ENCODE data around the gene PRDM16.

- TF ChIP-seq, protein P1, sequence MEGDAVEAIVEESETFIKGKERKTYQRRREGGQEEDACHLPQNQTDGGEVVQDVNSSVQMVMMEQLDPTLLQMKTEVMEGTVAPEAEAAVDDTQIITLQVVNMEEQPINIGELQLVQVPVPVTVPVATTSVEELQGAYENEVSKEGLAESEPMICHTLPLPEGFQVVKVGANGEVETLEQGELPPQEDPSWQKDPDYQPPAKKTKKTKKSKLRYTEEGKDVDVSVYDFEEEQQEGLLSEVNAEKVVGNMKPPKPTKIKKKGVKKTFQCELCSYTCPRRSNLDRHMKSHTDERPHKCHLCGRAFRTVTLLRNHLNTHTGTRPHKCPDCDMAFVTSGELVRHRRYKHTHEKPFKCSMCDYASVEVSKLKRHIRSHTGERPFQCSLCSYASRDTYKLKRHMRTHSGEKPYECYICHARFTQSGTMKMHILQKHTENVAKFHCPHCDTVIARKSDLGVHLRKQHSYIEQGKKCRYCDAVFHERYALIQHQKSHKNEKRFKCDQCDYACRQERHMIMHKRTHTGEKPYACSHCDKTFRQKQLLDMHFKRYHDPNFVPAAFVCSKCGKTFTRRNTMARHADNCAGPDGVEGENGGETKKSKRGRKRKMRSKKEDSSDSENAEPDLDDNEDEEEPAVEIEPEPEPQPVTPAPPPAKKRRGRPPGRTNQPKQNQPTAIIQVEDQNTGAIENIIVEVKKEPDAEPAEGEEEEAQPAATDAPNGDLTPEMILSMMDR (IDR thresholded peaks at IDR 0.05; ENCODE audit: poor library complexity, severe bottlenecking), result no peak
- TF ChIP-seq POLR2AphosphoS5 (IDR thresholded peaks at IDR 0.05), result no peak
- TF ChIP-seq TAF1 (IDR thresholded peaks at IDR 0.05; ENCODE audit: low read depth), result no peak
- TF ChIP-seq SMC3 (conservative IDR thresholded peaks at IDR 0.05; ENCODE audit: poor library complexity), result no peak
- no peak for TF ChIP-seq EP300 (conservative IDR thresholded peaks at IDR 0.05; ENCODE audit: poor library complexity, severe bottlenecking)
These were observed 248.5 kb downstream of the PRDM16 start for GRCh38 chr1:3317456-3317855.

Data from neural cell (in vitro differentiated cells).